ENCODE results near the gene FGF14. TPM values are rescaled to one million over a fixed set of nuclear protein-coding genes. Genes with fewer than 3 reads are reported as not detected.
"Not testable (repeated sequence)": the region's sequence is repeated elsewhere in the genome, so short reads cannot be mapped to it uniquely, and the experiment has no call there.

The FGF14 gene
- total RNA-seq, 1 experiment from 2014 or later: not detected

DNA sequence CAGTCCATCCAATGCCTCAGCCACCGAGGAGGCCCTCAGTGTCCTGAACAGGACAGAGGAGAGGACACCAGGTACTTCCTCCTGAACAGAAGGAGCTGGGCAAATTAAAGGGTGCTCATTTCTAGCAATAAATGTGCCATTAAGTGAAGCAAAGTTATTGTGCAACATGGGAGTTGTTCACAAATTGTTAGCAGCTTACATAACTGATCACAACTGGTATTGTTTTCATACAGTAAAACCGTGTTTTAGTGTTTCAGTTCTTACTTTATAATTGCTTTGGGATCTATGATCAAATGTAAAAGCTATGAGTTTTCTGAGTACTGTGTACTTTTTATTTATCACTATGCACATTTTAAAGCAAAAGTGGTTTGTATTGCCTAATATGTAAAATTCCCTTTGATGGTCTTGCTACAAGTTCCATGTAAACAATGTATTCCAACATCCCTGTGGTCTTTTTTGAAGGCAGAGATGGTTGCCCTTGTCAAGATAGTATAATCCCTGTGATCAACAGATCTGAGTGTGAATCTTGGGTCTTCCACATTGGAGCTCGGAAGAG, 263.1 kb downstream of the FGF14 start:
- H4K20me1 ChIP-seq (ENCODE audit: low read length): no peaks in the 10 kb centered on the region
- intact Hi-C loops (cut with micrococcal nuclease): no loop called here
- no peak for DNase-seq
- H3K27me3 ChIP-seq (ENCODE audit: low read length): peaks cover 22% of the 10 kb centered on the region
- ChIA-PET CTCF (no interaction called here), POLR2A (ENCODE audit: unreplicated experiment) (no interaction called here)
- H3K9me3 ChIP-seq (ENCODE audit: low read length): no peaks in the 10 kb centered on the region
- no peaks in the 10 kb centered on the region for H3K4me1 ChIP-seq (ENCODE audit: insufficient read depth, low read length)
- H3K27ac ChIP-seq (ENCODE audit: low read length): no peak overlapping the region
- H2AFZ ChIP-seq (ENCODE audit: low read length): no peak overlapping the region
- H3F3A ChIP-seq (ENCODE audit: low read length, unreplicated experiment): no peaks in the 10 kb centered on the region
- no peak overlapping the region for H3K4me2 ChIP-seq (ENCODE audit: low read length)
- no peaks in the 10 kb centered on the region for H3K9me2 ChIP-seq (replicated peaks; ENCODE audit: low read length)
- TF ChIP-seq EZH2 (IDR thresholded peaks at IDR 0.05; ENCODE audit: low read length, unreplicated experiment) (no peak), CTCF (conservative IDR thresholded peaks at IDR 0.05; ENCODE audit: low read depth, low read length) (no peak), EZH2phosphoT487 (IDR thresholded peaks at IDR 0.05; ENCODE audit: borderline replicate concordance, low read length) (no peak)
- no peak overlapping the region for H3K4me3 ChIP-seq (ENCODE audit: low read length)
- H3K36me3 ChIP-seq (ENCODE audit: low read depth, low read length): no peaks in the 10 kb centered on the region
- H3K79me2 ChIP-seq (ENCODE audit: low read length): no peaks in the 10 kb centered on the region
- ATAC-seq: no peak
- H3K9ac ChIP-seq (ENCODE audit: low read length): no peak overlapping the region
- no TSS peak for BruUV-seq (replicated peaks)

- H3K4me2 ChIP-seq (ENCODE audit: low read length); H3K36me3 ChIP-seq (ENCODE audit: low read depth, low read length); CTCF ChIA-PET; H3K79me2 ChIP-seq (ENCODE audit: low read length); H3K9ac ChIP-seq (ENCODE audit: low read length); H3K9me2 ChIP-seq (replicated peaks; ENCODE audit: low read length); H3K9me3 ChIP-seq (ENCODE audit: low read length); H4K20me1 ChIP-seq (ENCODE audit: low read length); H2AFZ ChIP-seq (ENCODE audit: low read length); H3K4me1 ChIP-seq (ENCODE audit: insufficient read depth, low read length); H3K27ac ChIP-seq (ENCODE audit: low read length); intact Hi-C loops (cut with micrococcal nuclease); POLR2A ChIA-PET (ENCODE audit: unreplicated experiment); DNase-seq; H3F3A ChIP-seq (ENCODE audit: low read length, unreplicated experiment); ATAC-seq; BruUV-seq (replicated peaks); H3K4me3 ChIP-seq (ENCODE audit: low read length): not testable (repeated sequence)
- H3K27me3 ChIP-seq (ENCODE audit: low read length): peaks cover 24% of the 10 kb centered on the region
These were observed 263.9 kb downstream of the FGF14 start for GRCh38 chr13:102137904-102138303.

DNA sequence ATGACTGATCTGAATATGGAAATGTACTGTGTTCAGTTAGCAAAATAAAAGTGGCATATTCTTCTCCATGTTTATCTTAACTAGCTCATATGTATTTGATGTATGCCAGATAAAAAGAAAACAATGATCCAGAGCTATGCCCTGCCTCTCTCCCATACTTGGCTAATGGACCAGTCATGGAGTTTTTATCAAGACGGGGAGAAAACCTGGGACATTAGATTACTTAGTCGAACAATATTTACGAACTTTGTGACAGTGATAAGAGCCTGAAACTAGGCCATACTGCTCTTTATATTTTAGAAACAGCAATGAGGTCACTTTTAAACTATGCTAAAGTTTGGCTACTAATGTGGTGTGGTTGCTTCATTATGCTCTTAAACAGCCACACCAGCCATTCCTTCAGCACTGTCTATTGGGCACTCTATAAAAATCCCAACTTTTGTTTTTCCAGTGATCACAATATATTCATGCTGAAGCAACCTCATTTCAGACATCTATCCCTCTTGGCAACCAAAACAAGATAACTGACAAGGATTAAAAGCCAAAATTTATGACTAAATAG, 265.0 kb downstream of the FGF14 start:
- Histone ChIP-seq H4K20me1 (ENCODE audit: low read length) (no peaks in the 10 kb centered on the region), H3K27me3 (ENCODE audit: low read length) (peaks cover 32% of the 10 kb centered on the region), H3K27ac (ENCODE audit: low read length) (no peak overlapping the region), H3K9ac (ENCODE audit: low read length) (no peak overlapping the region), H2AFZ (ENCODE audit: low read length) (no peak overlapping the region), H3K79me2 (ENCODE audit: low read length) (no peaks in the 10 kb centered on the region), H3K4me2 (ENCODE audit: low read length) (no peak overlapping the region), H3K9me2 (replicated peaks; ENCODE audit: low read length) (no peaks in the 10 kb centered on the region), H3K4me3 (ENCODE audit: low read length) (no peak overlapping the region), H3K9me3 (ENCODE audit: low read length) (no peaks in the 10 kb centered on the region), H3K4me1 (ENCODE audit: insufficient read depth, low read length) (no peaks in the 10 kb centered on the region), H3F3A (ENCODE audit: low read length, unreplicated experiment) (no peaks in the 10 kb centered on the region), H3K36me3 (ENCODE audit: low read depth, low read length) (no peaks in the 10 kb centered on the region)
- no TSS peak for BruUV-seq (replicated peaks)
- no peak for TF ChIP-seq CTCF (conservative IDR thresholded peaks at IDR 0.05; ENCODE audit: low read depth, low read length)
- no peak for TF ChIP-seq EZH2 (IDR thresholded peaks at IDR 0.05; ENCODE audit: low read length, unreplicated experiment)
- TF ChIP-seq EZH2phosphoT487 (IDR thresholded peaks at IDR 0.05; ENCODE audit: borderline replicate concordance, low read length): no peak
- intact Hi-C loops (cut with micrococcal nuclease): no loop called here
- ChIA-PET CTCF (no interaction called here), POLR2A (ENCODE audit: unreplicated experiment) (no interaction called here)
- DNase-seq (no peak), ATAC-seq (no peak)

Data from PC-3 (cell line).